ENCODE data around the gene NEK10.

GRCh38 chr3:27095553-27096222 is 273.5 kb downstream of the NEK10 start:
- TF ChIP-seq CTCF (conservative IDR thresholded peaks at IDR 0.05; ENCODE audit: low read depth, low read length), result no peak
- TF ChIP-seq EZH2 (IDR thresholded peaks at IDR 0.05; ENCODE audit: borderline replicate concordance, low read depth, low read length, poor library complexity, severe bottlenecking), result no peak
